HEK293T (cell line): ENCODE results near the gene GPR143.
A peak's percentile ranks its signal among the peaks of the same experiment; 100 is the strongest.

Experiments used
- CTCF ChIA-PET: fragments of 350-600 bp; formaldehyde crosslinking; extraction: SDS; loops from one replicate; lab custom pipeline; 2021; ENCODE audit warnings: antibody characterized with exemption, inconsistent platforms; lab: Yijun Ruan, JAX
- POLR2A ChIA-PET: fragments of 350-600 bp; formaldehyde crosslinking; extraction: SDS; loops from one replicate; lab custom pipeline; 2020; ENCODE audit warnings: antibody characterized with exemption, inconsistent platforms; lab: Yijun Ruan, JAX
- DNase-seq: peaks from one replicate; pipeline ENCODE4 v3.0.0; 2012; ENCODE audit warnings: mixed read lengths; ENCODE audit errors: extremely low spot score
- ARNT ChIP-seq: fragments of 450-650 bp; IDR thresholded peaks from 2 replicates; pipeline ENCODE4 v1.6.1; 2017; ENCODE audit warnings: mild to moderate bottlenecking
- BHLHE40 ChIP-seq: fragments of 450-650 bp; IDR thresholded peaks from 2 replicates; pipeline ENCODE4 v1.6.1; 2016; ENCODE audit warnings: mild to moderate bottlenecking, moderate library complexity, borderline replicate concordance
- CTBP1 ChIP-seq: fragments of 450-650 bp; IDR thresholded peaks from 2 replicates; pipeline ENCODE4 v1.6.1; 2016; ENCODE audit warnings: borderline replicate concordance
- ELF4 ChIP-seq: fragments of 450-650 bp; IDR thresholded peaks from 2 replicates; pipeline ENCODE4 v1.6.1; 2017; ENCODE audit warnings: antibody characterized with exemption
- FOXA1 ChIP-seq: fragments of 450-650 bp; IDR thresholded peaks from 2 replicates; pipeline ENCODE4 v1.6.1; 2016; ENCODE audit warnings: mild to moderate bottlenecking
- FOXK2 ChIP-seq: fragments of 450-650 bp; IDR thresholded peaks from 2 replicates; pipeline ENCODE4 v1.6.1; 2016; ENCODE audit warnings: mild to moderate bottlenecking
- FOXM1 ChIP-seq: fragments of 450-650 bp; IDR thresholded peaks from 2 replicates; pipeline ENCODE4 v1.6.1; 2017; ENCODE audit warnings: mild to moderate bottlenecking, borderline replicate concordance
- HDGF ChIP-seq: fragments of 450-650 bp; IDR thresholded peaks from 2 replicates; pipeline ENCODE4 v1.6.1; 2017; ENCODE audit warnings: antibody characterized with exemption, borderline replicate concordance
- L3MBTL2 ChIP-seq: fragments of 450-650 bp; conservative IDR thresholded peaks from 2 replicates; pipeline ENCODE4 v1.6.1; 2016; ENCODE audit warnings: mild to moderate bottlenecking
- LEF1 ChIP-seq: fragments of 450-650 bp; IDR thresholded peaks from 2 replicates; pipeline ENCODE4 v1.6.1; 2017; ENCODE audit warnings: mild to moderate bottlenecking, borderline replicate concordance
- NFRKB ChIP-seq: fragments of 450-650 bp; IDR thresholded peaks from 2 replicates; pipeline ENCODE4 v1.6.1; 2016; ENCODE audit warnings: mild to moderate bottlenecking, moderate library complexity
- SP1 ChIP-seq: fragments of 450-650 bp; IDR thresholded peaks from 2 replicates; pipeline ENCODE4 v1.6.1; 2017
- SUZ12 ChIP-seq: fragments of 450-650 bp; IDR thresholded peaks from 2 replicates; pipeline ENCODE4 v1.6.1; 2016; ENCODE audit warnings: mild to moderate bottlenecking
- TARDBP ChIP-seq: fragments of 450-650 bp; IDR thresholded peaks from 2 replicates; pipeline ENCODE4 v1.6.1; 2016
- ZNF384 ChIP-seq: fragments of 450-650 bp; IDR thresholded peaks from 2 replicates; pipeline ENCODE4 v1.6.1; 2016
- TF ChIP-seq, protein P1 (sequence below): fragments of 450-650 bp; IDR thresholded peaks from 2 replicates; pipeline ENCODE4 v1.6.1; 2016

The GPR143 gene

DNA sequence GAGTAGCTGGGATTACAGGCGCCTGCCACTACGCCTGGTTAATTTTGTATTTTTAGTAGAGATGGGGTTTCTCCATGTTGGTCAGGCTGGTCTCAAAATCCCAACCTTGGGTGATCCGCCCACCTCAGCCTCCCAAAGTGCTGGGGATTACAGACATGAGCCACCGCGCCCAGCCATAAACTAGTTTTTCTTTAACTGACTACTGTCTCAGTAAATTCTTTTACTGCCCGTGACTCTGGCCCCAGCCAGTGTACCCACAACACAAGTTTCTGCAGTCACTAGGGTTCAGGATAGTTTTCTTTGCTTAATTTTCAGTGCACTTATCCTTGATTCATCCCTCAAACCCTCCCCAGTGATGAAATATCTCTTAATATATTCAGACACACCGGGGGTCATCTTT is 28.8 kb upstream of the GPR143 start:
- ChIA-PET CTCF (no interaction called here), POLR2A (no interaction called here)
- TF ChIP-seq BHLHE40 (no peak), FOXK2 (no peak), ELF4 (no peak), SUZ12 (no peak), ZNF384 (no peak)
- no peak for DNase-seq

DNA sequence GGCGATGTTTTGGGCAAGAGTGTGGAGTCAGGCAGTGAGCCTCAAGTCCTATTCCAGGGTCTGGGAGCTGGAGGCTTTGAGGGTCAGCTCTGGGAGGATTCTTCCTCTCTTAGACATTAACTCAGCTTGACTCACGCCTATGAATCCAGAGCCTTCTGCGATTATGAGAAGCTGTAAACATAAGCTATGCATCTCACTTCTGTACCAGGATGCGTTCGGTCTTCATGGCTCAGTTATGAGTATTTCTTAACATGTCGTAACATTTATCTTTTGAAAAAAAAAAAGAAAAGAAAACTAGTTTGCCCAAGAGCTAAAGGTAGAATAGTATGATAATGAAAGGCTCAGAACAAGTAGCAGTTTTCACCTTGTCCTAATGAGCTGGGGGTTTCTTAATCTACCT is 25.2 kb upstream of the GPR143 start:
- CTCF ChIA-PET: no interaction called here
- POLR2A ChIA-PET: no interaction called here
- DNase-seq: no peak
- TF ChIP-seq HDGF (no peak), ARNT (no peak), L3MBTL2 (no peak), ELF4 (no peak), BHLHE40 (no peak), LEF1 (no peak)

DNA sequence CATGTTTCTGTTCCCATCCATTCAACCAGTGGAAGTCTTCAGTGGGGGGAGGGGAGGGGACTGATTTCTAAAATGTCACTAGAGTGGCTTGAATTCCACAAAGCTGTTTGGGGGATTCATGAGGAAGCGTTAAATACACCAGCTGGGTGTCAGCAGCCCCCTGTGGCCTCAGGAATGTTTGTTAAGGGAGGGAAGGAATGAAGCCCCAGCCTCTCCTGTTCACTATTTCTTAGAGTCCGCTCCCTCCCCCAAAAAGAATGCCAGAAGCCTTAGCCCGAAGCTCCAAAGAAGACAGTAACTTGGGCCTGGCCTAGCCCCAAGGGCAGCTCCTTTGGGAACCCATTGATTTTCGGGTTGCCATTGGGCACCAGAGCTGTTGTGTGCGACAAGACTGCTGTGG is 23.9 kb upstream of the GPR143 start:
- POLR2A ChIA-PET: no interaction called here
- no peak for DNase-seq
- CTCF ChIA-PET: no interaction called here
- TF ChIP-seq SUZ12 (no peak), FOXM1 (no peak), ARNT (no peak)
- TF ChIP-seq, protein P1, sequence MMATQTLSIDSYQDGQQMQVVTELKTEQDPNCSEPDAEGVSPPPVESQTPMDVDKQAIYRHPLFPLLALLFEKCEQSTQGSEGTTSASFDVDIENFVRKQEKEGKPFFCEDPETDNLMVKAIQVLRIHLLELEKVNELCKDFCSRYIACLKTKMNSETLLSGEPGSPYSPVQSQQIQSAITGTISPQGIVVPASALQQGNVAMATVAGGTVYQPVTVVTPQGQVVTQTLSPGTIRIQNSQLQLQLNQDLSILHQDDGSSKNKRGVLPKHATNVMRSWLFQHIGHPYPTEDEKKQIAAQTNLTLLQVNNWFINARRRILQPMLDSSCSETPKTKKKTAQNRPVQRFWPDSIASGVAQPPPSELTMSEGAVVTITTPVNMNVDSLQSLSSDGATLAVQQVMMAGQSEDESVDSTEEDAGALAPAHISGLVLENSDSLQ: no peak

DNA sequence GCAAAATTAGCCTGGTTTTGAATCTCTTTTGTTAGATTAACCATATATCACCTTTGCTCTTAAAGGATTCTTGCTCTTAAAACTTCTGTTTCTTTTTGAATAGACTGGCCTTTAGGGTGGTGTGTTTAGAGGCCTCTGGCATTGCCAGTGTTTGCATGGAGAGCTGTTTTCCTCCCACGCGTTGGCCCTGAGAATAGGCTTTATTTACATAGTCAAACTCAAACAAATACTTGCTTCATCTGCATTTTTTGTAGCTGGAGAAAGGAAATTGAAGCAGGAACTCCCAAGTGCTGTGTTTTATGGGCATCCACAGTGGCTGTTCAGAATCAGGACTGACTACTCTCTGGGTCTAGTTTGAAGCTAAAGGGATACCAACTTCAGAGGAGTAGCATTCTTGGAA is 23.3 kb upstream of the GPR143 start:
- POLR2A ChIA-PET: no interaction called here
- TF ChIP-seq FOXM1 (no peak), ARNT (no peak), TARDBP (no peak), SUZ12 (no peak), NFRKB (no peak), LEF1 (no peak)
- CTCF ChIA-PET: no interaction called here
- DNase-seq: no peak

DNA sequence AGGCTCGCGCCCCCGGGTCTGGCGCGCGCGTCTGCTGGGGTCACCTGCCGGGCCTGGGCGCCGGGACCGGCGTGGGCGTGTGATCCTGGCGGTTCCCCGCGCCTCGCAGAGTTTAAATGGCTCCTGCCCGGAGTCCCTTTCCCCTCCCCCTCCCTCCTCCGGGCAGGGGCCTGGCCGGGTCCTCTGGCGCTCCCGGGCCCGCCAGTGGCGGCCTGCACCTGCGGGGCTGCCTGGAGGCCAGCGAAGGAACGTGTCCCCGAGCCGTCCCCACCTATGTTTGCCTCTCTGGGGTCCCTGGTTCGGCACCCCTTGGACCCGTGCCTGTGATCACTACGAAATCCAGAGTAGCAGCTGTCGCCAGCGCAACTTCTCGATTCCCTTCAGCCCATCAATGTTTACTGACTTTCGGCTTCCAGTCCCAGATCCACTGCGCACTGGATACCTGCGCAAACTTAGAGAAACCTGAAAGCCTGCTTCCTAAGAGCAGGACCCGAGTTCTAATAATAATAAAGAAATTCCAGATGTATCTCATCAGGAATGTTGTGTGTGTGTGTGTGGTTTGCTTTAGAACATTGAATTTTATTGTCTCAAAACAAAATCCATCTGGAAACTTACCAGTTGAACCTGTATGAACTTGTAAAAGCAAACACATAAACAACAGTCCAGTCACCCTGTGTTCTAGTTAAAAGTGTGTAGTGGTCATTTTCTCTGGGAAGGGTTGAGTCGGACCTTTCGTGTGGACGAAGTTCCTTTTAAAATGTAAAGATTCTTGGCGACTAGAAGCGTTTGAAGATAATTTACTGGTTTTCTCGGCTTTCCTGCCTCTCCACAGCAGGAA is 21.4 kb upstream of the GPR143 start:
- CTCF ChIA-PET: no interaction called here
- no peak for TF ChIP-seq SUZ12
- TF ChIP-seq HDGF: no peak
- TF ChIP-seq BHLHE40: no peak
- no peak for TF ChIP-seq ZNF384
- no peak for TF ChIP-seq CTBP1
- no peak for TF ChIP-seq ARNT
- TF ChIP-seq FOXM1: no peak
- TF ChIP-seq FOXK2: no peak
- TF ChIP-seq SP1: no peak
- TF ChIP-seq, protein P1: no peak
- TF ChIP-seq LEF1: no peak
- TF ChIP-seq ELF4: no peak
- no peak for TF ChIP-seq TARDBP
- POLR2A ChIA-PET: no interaction called here
- DNase-seq: peak; percentile 30

DNA sequence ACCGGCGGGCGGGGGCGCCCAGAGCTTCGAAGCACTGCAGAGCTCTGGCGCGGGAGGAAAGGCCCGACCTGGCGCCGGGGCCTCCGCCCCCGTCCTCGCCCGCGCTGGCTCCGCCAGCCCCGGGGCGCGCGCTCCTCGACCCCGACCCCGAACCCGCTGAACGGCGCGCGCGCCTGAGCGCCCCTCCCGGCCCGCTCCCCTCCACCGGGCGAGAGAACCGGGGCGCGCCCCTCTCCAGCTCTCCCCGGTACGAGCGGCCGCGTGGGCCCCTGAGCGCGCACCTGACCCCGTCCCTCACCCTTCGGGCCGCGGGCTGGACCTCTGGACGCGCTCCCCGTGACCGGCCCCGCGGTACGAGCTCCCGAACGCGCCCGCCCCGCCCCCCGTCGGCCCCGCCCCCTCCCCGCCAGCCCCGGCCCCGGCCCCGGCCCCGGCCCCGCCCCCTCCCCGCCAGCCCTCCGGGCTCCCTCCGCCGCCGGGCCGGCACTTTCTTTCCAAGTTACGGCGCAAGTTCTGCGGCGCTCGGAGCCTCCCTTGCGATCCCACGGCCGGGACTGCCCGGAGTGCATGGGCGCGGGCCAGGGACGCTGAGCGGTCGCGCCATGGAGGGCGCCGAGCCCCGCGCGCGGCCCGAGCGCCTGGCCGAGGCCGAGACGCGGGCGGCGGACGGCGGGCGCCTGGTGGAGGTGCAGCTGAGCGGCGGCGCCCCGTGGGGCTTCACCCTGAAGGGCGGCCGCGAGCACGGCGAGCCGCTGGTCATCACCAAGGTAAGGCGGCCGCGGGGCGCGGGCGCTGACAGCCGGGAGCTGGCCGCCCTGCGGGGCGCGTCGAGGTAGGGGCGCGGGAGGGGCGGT is 20.5 kb upstream of the GPR143 start, which contains the start of gene SHROOM2:
Gene SHROOM2 (plus strand): TSS at position 486 of the 854 bp plus-strand sequence. CDS start 117 bp downstream, at position 603.
- ChIA-PET POLR2A (no interaction called here), CTCF (no interaction called here)
- no peak for TF ChIP-seq FOXM1
- no peak for TF ChIP-seq FOXK2
- no peak for TF ChIP-seq LEF1
- TF ChIP-seq, protein P1: no peak
- TF ChIP-seq TARDBP: no peak
- TF ChIP-seq ELF4: no peak
- no peak for TF ChIP-seq FOXA1
- peak; percentile 33 for DNase-seq
